HG02840 (cell line): ENCODE data around the gene NFS1.
"Not testable (repeated sequence)": the region's sequence is repeated elsewhere in the genome, so short reads cannot be mapped to it uniquely, and the experiment has no call there.

ENCODE experiments used
- ATAC-seq: cut with Tn5 transposase; IDR thresholded peaks from one replicate; pipeline ENCODE4 v1.9.1; 2021; ENCODE audit warnings: mild to moderate bottlenecking, moderate library complexity, moderate number of reproducible peaks; ENCODE audit not compliant: unreplicated experiment, low FRiP score

NFS1 gene

GRCh38 chr20:35729836-35730582 is 30.9 kb upstream of the NFS1 start:
- no peak for ATAC-seq

GRCh38 chr20:35729283-35729807 is 30.2 kb upstream of the NFS1 start:
- no peak for ATAC-seq

- ATAC-seq, result no peak
These were observed 27.9 kb upstream of the NFS1 start for GRCh38 chr20:35726842-35727711.

GRCh38 chr20:35724321-35725230 is 25.4 kb upstream of the NFS1 start:
- no peak for ATAC-seq

- not testable (repeated sequence) for ATAC-seq
These were observed 24.6 kb upstream of the NFS1 start for GRCh38 chr20:35723652-35724320.

- not testable (repeated sequence) for ATAC-seq
These were observed 24.1 kb upstream of the NFS1 start for GRCh38 chr20:35723275-35723639.

- no peak for ATAC-seq
These were observed 22.5 kb upstream of the NFS1 start for GRCh38 chr20:35721621-35722020.

GRCh38 chr20:35721219-35721618 is 22.1 kb upstream of the NFS1 start:
- ATAC-seq, result no peak

- ATAC-seq, result no peak
These were observed 21.3 kb upstream of the NFS1 start for GRCh38 chr20:35720165-35721123.

- ATAC-seq, result no peak
These were observed 20.6 kb upstream of the NFS1 start for GRCh38 chr20:35719717-35720116.

GRCh38 chr20:35718972-35719635 is 20.0 kb upstream of the NFS1 start:
- ATAC-seq, result no peak

GRCh38 chr20:35718321-35718720 is 19.2 kb upstream of the NFS1 start:
- ATAC-seq, result not testable (repeated sequence)

- no peak for ATAC-seq
These were observed 17.2 kb upstream of the NFS1 start for GRCh38 chr20:35716330-35716729.

- ATAC-seq, result no peak
These were observed 16.5 kb upstream of the NFS1 start for GRCh38 chr20:35715652-35716051.

- no peak for ATAC-seq
These were observed 15.0 kb upstream of the NFS1 start for GRCh38 chr20:35714127-35714526.

- ATAC-seq, result not testable (repeated sequence)
These were observed 14.0 kb upstream of the NFS1 start for GRCh38 chr20:35713120-35713519.

- ATAC-seq, result no peak
These were observed 12.5 kb upstream of the NFS1 start for GRCh38 chr20:35711588-35712209.
